Sciatic nerve (tissue), 2 donors: ENCODE measurements around the gene PRELID1. TPM values are rescaled to one million over a fixed set of nuclear protein-coding genes. Genes with fewer than 3 reads are reported as not detected.
"Not testable (repeated sequence)": the region's sequence is repeated elsewhere in the genome, so short reads cannot be mapped to it uniquely, and the experiment has no call there.

Experiments
- ATAC-seq: fragments of 200-7000 bp; cut with Tn5 transposase; one replicate; pipeline ENCODE4 v1.9.1; 2020; ENCODE audit warnings: mild to moderate bottlenecking, moderate library complexity
- DNase-seq: peaks from one replicate; pipeline ENCODE4 v3.0.0-alpha.2; 2020; ENCODE audit warnings: low spot score
- intact Hi-C: fragments of 100-400 bp; cut with DNase I; formaldehyde crosslinking; loops from one replicate; pipeline ENCODE4 v1.14.2; 2022
- total RNA-seq: library from RNA; stranded (reverse); fragmentation: NEBNext Ultra II Directional; extraction: Animal tissue kit (Norgen Biotek cat#: 25700); gene quantifications from one replicate; pipeline ENCODE4 v1.2.1, GENCODE V29; 2021
- donor health status: DM: no; HTN: no; CAD: no.
- donor health status: DM: no; HTN: no; CAD: no.

Gene PRELID1
- total RNA-seq, 1 donor from 2014 or later: 50.1 TPM

- ATAC-seq: no peak
Measured at GRCh38 chr5:177296581-177296980, 7.0 kb upstream of the PRELID1 start.

GRCh38 chr5:177297922-177298321 lies 5.7 kb upstream of the PRELID1 start:
- intact Hi-C loops: no loop called here
- DNase-seq: no peak

More at GRCh38 chr5:177296581-177296980, 7.0 kb upstream of the PRELID1 start:
- intact Hi-C loops: no loop called here
- DNase-seq: no peak

GRCh38 chr5:177299697-177300096 lies 3.9 kb upstream of the PRELID1 start:
- intact Hi-C loops: loop anchor here (5.0 kb wide), 1 partner anchor 172 kb away; no protein-coding TSS in a partner anchor
- ATAC-seq (no peak), DNase-seq (no peak)

More at GRCh38 chr5:177297922-177298321, 5.7 kb upstream of the PRELID1 start:
- ATAC-seq: no peak

GRCh38 chr5:177300236-177300880 lies 3.2 kb upstream of the PRELID1 start:
- DNase-seq: no peak
- intact Hi-C loops: loop anchor here (5.0 kb wide), 1 partner anchor 173 kb away; no protein-coding TSS in a partner anchor
- ATAC-seq: peak; percentile 65

- no peak for DNase-seq
- intact Hi-C loops: loop anchor here (5.0 kb wide), 1 partner anchor 174 kb away; no protein-coding TSS in a partner anchor
- ATAC-seq: no peak
Measured at GRCh38 chr5:177300951-177301350, 2.6 kb upstream of the PRELID1 start.

GRCh38 chr5:177301503-177302165 lies 2.0 kb upstream of the PRELID1 start:
- intact Hi-C loops: loop anchor here (5.0 kb wide), 1 partner anchor 174 kb away; no protein-coding TSS in a partner anchor
- DNase-seq: no peak
- ATAC-seq: no peak

GRCh38 chr5:177302354-177303110 lies 1.1 kb upstream of the PRELID1 start:
- ATAC-seq (no peak), DNase-seq (no peak)
- intact Hi-C loops: loop anchor here (5.0 kb wide), 1 partner anchor 175 kb away; no protein-coding TSS in a partner anchor

- ATAC-seq (no peak), DNase-seq (no peak)
- intact Hi-C loops: loop anchor here (5.0 kb wide), 1 partner anchor 177 kb away; no protein-coding TSS in a partner anchor
Measured at GRCh38 chr5:177303925-177304391, 359 bp downstream of the PRELID1 start.

GRCh38 chr5:177304392-177305119 lies 957 bp downstream of the PRELID1 start:
- DNase-seq (no peak), ATAC-seq (no peak)
- intact Hi-C loops: loop anchor here (5.0 kb wide), 1 partner anchor 177 kb away; no protein-coding TSS in a partner anchor

- ATAC-seq, DNase-seq, intact Hi-C loops: not testable (repeated sequence)
Measured at GRCh38 chr5:177306103-177306640, 2.6 kb downstream of the PRELID1 start.

- DNase-seq (no peak), ATAC-seq (no peak)
- intact Hi-C loops: no loop called here
Measured at GRCh38 chr5:177306674-177307543, 3.3 kb downstream of the PRELID1 start.

GRCh38 chr5:177307544-177308363 lies 4.2 kb downstream of the PRELID1 start:
- DNase-seq (no peak), ATAC-seq (no peak)
- intact Hi-C loops: no loop called here

GRCh38 chr5:177308740-177309139 lies 5.1 kb downstream of the PRELID1 start:
- intact Hi-C loops: no loop called here
- no peak for DNase-seq
- ATAC-seq: no peak

GRCh38 chr5:177309351-177310191 lies 6.0 kb downstream of the PRELID1 start:
- no peak for ATAC-seq
- DNase-seq: no peak
- intact Hi-C loops: no loop called here

- DNase-seq: peak; percentile 63
- no peak for ATAC-seq
Measured at GRCh38 chr5:177310332-177310731, 6.7 kb downstream of the PRELID1 start.

More at GRCh38 chr5:177310332-177310731, 6.7 kb downstream of the PRELID1 start:
- intact Hi-C loops: no loop called here
